Ramos (cell line): ENCODE data around the gene CCNQ.

Source experiments
- in situ Hi-C: fragments of 300-500 bp; cut with MboI; formaldehyde crosslinking; loops from one replicate; pipeline ENCODE4 v1.14.3; 2022; ENCODE audit warnings: low sequenced_read_pairs; ENCODE audit not compliant: unreplicated experiment

Gene CCNQ

GRCh38 chrX:153578200-153578835, 20.6 kb downstream of the CCNQ start:
- in situ Hi-C loops, result no loop called here

- in situ Hi-C loops, result no loop called here
These were observed 22.0 kb downstream of the CCNQ start for GRCh38 chrX:153576961-153577360.

GRCh38 chrX:153576239-153576870, 22.6 kb downstream of the CCNQ start:
- in situ Hi-C loops, result no loop called here

GRCh38 chrX:153573984-153574383, 25.0 kb downstream of the CCNQ start:
- in situ Hi-C loops, result no loop called here

- in situ Hi-C loops, result no loop called here
These were observed 26.3 kb downstream of the CCNQ start for GRCh38 chrX:153572601-153573000.

- in situ Hi-C loops, result no loop called here
These were observed 27.4 kb downstream of the CCNQ start for GRCh38 chrX:153571534-153571908.

GRCh38 chrX:153569475-153569874, 29.5 kb downstream of the CCNQ start:
- in situ Hi-C loops, result no loop called here

GRCh38 chrX:153568451-153569011, 30.4 kb downstream of the CCNQ start:
- in situ Hi-C loops, result no loop called here

GRCh38 chrX:153565996-153566580, 32.9 kb downstream of the CCNQ start:
- in situ Hi-C loops, result no loop called here

- in situ Hi-C loops, result no loop called here
These were observed 34.8 kb downstream of the CCNQ start for GRCh38 chrX:153564047-153564606.

GRCh38 chrX:153562546-153562945, 36.4 kb downstream of the CCNQ start:
- in situ Hi-C loops, result no loop called here

- in situ Hi-C loops, result no loop called here
These were observed 37.6 kb downstream of the CCNQ start for GRCh38 chrX:153561337-153561736.

GRCh38 chrX:153560466-153560865, 38.5 kb downstream of the CCNQ start:
- in situ Hi-C loops, result no loop called here

- in situ Hi-C loops, result no loop called here
These were observed 38.9 kb downstream of the CCNQ start for GRCh38 chrX:153560000-153560399.

GRCh38 chrX:153557618-153558355, 41.2 kb downstream of the CCNQ start:
- in situ Hi-C loops, result no loop called here

GRCh38 chrX:153556767-153557166, 42.2 kb downstream of the CCNQ start:
- in situ Hi-C loops, result no loop called here

- in situ Hi-C loops, result no loop called here
These were observed 44.3 kb downstream of the CCNQ start for GRCh38 chrX:153554519-153555167.

- in situ Hi-C loops, result no loop called here
These were observed 47.8 kb downstream of the CCNQ start for GRCh38 chrX:153551135-153551534.

GRCh38 chrX:153549807-153550206, 49.1 kb downstream of the CCNQ start:
- in situ Hi-C loops, result no loop called here

GRCh38 chrX:153549231-153549630, 49.7 kb downstream of the CCNQ start:
- in situ Hi-C loops, result no loop called here
